Measurements from ENCODE around the gene ARHGAP30.
"Not testable (repeated sequence)": the region's sequence is repeated elsewhere in the genome, so short reads cannot be mapped to it uniquely, and the experiment has no call there.

Gene ARHGAP30

DNA sequence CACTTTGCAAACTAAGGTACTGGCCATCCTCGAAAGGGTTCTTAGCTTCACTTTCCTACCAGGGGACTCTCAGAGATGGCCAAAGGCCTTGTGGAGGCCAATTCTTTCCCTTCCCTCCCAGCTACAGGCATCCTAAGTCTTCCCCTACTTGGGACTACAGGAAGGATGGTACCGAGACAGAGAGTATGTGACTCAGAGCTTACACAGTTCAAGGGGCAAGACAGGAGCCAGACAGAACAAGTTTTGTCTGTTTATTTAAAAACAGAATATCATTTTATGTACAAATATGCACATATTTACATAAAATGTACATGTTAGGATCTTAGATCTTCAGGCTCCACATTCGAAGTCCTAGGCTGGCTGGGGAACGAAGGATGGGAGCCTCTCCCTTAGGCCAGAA lies 1.1 kb upstream of the ARHGAP30 start:
- no peak for DNase-seq

DNA sequence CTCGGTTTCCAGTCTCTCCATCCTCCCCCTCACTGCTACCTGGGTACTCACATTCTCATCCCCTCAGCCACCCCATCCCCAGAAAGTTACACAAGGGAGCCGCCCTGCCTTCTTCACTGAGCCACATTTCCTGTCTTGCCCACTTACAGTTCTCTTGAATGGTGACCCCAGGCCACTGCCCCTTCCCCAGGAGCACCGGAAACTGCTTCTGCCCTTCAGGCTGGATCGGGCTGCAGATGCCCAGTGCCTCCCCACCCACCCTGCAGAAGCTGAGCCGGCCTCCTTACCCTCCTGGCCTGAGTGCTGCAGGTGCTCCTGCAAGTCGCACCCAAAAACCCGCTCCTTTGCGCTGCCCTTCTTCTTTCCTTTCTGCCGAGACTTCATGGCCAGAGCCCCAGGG lies 450 bp downstream of the ARHGAP30 start:
- DNase-seq: no peak

DNA sequence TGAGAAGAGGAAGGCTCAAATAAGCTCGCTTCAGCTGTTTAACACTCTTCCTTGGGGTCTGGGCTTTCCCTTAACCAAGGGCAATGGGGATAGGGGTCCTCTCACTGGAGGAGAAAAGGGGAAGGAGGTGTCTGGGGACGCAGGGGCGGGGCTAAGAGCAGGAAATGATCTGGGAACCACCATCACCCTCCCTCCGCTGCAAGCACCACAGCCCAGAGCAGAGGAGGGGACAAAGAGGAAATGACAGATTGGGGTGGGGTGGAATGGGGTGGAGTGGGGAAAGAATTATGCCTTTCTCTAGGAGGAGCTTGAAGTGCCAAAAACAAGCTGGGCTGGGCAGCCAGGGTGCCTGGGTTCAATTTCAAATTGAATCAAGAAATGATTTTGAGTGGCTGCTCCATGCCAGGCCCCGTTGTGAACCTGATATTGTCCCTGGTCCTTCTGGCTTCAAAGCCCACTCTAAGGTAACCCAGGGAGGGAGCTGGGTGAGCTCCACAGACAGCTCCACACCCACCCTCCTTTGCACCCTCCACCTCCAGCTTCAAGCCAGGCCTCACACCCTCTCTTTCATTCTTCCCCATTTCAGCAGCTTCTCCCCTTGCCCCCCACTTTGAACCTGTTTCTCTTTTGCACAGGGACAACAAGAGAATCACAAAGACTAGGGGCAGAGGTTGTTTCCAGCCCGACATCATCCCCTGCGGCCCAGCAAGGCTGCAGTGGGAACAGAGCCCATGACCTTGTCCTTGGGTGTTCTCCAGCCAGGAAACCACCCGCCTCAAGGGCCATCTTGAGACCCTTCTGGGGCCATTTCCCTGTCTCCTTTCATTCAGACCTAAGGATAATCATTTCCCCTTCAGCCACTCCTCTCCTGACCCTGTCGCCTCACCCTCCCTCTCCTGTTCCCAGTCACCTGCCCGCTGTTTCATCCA lies 1.1 kb downstream of the ARHGAP30 start:
- DNase-seq: peak; percentile 68 to 77

DNA sequence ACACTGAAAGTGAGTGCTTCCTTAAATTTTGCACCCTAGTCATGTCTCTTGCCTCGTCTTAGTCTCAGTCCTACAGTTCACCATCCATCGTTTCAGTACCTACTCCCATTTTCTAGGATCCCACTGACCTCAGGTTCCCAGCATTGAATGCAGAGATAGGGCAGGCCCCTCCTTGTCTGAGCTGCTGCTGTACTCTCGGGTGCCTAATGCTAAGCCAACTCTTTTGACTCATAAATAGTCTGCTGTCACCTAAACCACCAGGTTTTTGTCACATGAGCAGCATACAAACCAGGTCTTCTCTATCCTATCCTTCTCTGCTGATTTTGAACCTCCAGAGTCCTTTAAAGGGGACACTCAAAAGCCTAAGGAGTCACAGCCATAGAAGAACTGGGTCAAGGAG lies 3.0 kb downstream of the ARHGAP30 start:
- DNase-seq: no peak

DNA sequence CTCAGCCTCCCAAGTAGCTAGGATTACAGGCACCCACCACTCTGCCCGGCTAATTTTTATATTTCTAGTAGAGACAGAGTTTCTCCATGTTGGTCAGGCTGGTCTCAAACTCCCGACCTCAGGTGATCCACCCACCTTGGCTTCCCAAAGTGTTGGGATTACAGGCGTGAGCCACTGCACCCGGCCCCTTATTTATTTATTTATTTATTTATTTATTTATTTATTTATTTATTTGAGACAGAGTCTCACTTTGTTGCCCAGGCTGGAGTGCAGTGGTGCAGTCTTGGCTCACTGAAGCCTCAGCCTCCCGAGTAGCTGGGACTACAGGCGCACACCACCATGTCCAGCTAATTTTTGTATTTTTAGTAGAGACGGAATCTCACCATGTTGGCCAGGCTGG lies 4.0 kb downstream of the ARHGAP30 start:
- DNase-seq: not testable (repeated sequence)

DNA sequence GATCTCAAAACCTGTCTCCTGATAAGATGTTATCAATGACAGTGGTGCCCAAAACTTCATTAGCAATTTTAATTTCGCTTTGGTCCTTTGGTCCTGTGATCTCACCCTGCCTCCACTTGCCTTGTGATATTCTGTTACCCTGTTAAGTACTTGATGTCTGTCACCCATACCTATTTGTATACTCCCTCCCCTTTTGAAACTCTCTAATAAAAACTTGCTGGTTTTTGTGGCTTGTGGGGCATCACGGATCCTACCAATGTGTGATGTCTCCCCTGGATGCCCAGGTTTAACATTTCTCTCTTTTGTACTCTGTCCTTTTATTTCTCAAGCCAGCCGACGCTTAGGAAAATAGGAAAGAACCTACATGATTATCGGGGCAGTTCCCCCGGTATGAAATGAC lies 5.8 kb downstream of the ARHGAP30 start:
- DNase-seq: not testable (repeated sequence)

DNA sequence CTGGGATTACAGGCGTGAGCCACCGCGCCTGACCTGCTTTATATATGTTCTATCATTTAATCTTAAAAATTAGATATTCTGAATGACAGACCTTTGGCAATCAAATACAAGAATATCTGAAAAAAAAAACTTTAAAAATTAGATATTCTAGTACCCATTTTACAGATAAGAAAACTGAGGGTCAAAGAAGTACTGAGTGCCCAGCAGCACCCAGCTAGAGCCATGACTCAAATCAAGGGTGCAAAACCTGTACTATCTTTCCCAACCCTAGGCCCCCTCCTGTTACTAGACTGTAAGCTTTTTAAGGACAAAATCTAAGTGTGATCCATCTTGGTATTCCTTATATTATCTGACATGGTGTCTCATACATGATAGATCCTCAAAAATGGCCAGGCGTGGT lies 8.3 kb downstream of the ARHGAP30 start:
- DNase-seq: no peak

DNA sequence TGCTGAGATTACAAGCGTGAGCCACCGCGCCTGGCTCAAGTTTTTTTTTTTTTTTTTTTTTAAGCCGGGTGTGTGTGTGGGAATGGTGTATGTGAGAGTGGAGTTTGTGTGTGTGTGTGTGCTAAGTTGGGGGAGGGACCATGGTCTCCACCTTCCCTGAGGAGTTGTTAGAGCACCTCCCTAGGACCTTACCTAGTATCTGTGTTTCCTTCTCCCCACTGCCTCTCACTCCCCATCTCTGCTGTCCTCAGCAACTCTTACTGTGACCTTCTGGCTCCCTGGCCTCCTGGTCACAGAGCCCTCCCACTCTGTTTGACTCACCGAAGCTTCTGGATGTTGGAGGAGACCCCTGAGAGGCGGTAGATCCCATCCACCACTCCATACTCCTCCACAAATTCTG lies 10.4 kb downstream of the ARHGAP30 start:
- no peak for DNase-seq

DNA sequence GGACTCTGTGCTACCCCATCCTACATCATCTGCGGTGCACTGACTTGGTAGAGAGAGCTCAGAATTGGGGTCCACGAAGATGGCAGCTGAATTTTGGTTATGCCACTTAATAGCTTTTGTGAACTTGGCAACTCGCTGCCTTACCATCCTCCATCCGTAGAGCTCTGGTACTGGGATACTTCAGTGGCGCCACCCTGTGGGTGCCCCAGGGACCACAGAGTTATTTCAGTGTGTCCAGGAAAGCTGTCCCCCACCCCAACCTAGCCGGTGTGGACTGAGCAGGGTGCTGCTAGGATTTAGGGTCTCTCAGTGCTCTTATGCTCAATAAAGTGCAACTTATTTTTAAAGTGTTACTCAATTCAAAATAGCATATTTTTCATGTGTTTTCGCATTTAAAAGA lies 14.9 kb downstream of the ARHGAP30 start:
- no peak for DNase-seq

DNA sequence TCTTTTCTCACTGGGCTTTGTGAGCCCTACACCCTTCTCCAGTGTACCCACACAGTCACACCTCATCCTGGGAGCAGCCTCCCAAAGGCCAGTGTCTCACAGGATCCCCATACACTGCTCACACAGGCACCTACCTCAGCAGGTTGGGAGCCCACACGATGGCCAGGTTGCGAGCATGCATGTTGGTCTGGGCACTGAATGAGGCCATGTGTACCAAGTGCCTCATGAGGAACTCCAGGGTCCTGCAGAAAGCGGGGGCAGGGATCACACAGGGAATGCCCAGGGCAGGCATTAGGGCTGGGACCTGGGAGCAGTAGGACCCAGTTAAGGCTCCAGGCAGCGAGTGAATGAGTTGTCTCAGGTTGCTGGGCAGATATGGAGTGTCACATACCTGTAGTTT lies 15.5 kb downstream of the ARHGAP30 start:
- no peak for DNase-seq

DNA sequence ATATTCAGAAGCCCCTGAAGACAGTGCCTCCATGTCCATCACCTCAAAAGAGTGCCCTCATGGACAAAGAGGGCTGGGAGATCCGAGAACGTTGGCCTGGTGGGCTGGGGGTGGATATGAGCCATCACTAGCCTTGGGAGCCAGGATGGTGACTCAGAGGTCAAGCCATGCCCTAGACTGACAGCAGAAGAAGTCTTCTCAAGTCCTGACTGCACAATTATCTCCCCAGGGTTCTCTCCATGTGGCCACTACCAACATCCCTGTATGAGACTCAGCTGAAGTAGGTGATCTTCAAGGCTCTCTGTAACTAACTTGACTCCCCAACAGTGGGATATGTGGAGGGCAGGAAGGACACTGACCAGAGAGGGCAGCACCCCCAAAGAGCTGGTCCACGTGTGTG lies 16.8 kb downstream of the ARHGAP30 start:
- no peak for DNase-seq

DNA sequence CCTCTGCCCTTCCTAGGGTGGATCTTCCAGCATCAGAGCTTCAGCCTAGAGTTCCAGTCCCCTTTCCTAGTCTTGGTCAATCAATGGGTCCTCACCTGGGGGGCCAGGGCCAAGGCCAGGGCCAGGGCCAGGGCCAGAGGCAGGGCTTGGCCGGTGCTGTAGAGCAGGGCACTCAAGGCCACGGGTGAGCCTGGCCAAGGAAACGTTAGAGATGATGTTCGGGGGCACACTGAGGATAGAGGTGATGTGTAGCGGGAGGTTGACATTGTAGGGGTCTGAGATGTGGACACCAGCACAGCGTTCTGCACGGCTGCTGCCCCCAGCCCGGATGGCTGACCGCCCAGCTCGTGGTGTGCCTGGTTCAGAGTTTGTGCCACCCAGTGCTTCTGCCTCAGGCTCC lies 18.5 kb downstream of the ARHGAP30 start:
- DNase-seq: no peak

DNA sequence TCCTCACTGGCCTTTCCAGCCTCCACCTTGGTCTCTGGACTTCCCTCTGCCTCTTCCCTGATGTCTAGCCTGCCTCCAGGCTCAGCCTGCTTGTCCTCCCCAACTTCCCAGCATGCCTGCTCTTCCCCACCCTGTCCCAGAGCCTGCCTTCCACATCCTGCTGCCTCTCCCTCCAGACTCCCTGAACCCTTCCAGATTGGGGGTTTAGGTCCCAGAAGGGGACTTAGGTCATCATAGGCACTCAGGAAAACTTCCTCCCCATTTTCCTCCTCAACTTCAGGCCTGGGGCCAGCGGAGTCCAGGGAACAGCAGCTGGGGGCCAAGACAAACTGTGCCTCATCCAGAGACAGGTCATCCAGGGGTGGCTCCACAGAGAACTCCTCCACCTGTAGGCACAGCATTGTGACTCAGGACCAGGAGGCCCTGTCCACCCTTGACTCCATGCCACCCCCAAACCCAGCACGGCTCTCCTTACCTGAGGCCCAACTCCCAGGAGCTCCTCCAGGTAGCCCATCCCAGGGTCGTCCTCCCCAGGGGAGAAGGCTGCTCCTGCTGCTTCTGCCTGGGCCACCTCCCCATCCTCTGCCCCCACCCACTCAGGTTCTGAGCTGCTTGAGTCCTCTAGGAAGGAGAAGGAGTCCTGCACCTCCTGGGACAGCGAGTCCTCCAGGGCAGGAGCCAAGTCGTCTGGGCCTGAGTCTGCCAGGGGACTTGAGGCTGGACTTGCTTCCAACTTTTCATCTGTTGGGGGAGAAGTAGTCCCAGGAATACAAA lies 20.6 kb downstream of the ARHGAP30 start:
- no peak for DNase-seq

DNA sequence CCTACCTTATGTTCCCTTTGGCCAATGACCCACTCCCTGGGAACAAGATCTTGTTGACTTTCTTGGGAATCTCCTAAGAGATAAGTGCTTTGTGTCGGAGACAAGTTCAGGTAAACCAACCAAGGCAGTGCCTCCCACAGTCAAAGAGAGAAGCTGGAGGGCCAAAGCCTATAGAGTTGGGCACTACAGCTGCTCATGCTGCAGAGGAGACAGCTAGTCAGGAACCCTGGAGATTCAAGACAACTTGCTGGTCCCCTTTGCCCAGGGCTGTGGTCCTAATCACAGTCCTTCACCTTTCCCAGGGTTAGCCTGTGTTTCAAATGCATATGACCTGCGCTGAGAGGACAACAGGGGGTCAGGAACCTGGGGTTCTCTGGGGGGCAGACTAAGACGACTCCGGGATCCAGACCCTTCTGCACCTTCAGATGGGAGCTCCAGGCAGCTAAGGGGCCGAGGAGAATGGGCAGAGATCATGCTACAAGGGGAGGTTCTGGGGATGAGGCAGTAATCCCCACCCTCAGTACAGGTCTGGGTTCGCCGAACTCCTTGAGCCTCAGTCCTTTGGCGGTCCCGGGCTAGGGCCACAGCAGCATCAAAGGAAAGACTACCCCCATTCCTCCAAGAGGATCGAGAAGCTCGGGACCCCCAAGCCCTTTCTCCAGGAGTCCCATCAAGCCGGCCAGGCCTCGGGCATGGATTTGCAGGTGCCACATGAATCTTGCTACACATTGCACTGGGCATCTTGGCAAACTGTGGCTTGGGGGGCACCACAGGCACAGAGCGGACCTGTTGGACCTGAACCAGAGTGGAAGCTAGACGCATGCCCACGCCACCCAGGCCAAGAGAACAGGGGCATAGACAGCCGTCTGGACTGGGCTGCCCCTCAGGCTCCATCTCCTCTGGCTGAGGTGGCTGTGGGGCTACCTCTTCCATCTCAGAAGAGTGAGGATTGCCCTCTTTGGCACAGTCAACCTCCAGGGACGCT lies 22.0 kb downstream of the ARHGAP30 start:
- no peak for DNase-seq

DNA sequence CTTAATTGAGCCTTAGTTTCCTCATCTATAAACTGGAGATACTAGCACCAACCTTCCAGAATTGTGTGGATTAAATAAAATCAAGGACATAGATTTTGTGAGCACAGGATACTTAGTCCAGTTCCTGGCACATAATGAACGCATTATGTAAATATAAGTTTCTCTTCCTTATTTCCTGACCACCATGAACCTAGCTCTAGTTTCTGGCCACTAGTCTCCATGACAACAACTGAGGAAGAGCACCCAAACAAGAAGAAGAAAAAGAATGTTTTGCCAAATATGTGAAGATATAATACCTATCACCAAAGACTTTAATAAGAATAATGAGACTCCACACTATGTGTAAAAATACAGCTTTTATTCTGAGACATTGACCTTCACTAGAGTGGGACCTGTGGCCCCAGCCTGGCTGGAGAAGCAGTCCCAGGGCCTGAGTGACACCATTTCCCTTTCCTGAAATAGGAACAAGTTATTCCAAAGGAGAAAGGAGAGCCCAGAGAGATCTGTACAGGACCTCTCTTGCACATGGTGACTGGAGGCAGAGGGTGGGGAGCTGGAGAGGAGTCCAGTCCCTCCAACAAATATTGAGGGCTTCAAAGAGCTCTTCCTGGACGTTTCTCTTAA lies 23.0 kb downstream of the ARHGAP30 start:
- DNase-seq: no peak

DNA sequence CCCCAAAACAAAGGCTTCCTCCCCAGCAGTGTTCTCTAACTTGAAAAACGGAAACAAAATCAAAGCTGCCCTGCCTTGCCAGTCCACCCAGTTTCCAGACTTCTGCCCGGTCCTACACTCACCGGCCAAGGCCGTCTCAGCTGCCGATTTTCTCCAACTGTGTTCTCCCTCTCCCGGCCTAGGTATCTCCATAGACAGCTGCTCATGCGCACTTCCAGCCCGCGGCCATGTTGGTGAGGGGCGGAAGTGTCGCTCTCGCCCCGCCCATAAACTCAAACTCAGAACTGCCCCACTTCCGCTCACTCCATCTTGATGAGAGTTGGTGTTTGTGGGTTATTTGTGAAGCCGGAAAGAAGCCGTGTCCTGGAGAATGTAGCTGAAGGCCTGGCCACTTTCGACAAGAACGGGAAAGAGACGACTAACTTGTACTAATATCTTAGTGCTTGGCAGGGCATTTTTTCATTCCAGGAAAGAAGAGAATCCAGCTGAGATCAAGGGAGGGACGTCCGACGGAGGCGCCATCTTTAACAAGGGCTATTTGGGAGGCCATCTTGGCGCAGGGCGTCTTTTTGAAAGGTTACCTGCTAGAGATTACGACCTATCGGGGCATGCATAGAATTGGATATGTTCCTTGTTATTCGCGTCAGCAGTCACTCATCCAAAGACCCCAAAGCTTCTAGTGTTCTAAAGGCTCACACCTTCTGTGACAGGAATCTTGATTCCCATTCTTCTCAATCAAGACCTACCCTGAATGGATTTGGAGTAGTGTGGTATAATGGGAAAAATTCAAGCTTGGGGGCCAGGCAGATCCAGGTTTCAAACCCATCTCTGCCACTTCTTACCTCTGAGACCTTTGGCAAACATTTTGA lies 23.7 kb downstream of the ARHGAP30 start, which contains the start of gene USF1:
TSS of gene USF1 (minus strand) at position 242 of the 869 bp plus-strand sequence. CDS start 2,702 bp downstream, outside the sequence.
- peak; percentile 84 to 91 for DNase-seq

DNA sequence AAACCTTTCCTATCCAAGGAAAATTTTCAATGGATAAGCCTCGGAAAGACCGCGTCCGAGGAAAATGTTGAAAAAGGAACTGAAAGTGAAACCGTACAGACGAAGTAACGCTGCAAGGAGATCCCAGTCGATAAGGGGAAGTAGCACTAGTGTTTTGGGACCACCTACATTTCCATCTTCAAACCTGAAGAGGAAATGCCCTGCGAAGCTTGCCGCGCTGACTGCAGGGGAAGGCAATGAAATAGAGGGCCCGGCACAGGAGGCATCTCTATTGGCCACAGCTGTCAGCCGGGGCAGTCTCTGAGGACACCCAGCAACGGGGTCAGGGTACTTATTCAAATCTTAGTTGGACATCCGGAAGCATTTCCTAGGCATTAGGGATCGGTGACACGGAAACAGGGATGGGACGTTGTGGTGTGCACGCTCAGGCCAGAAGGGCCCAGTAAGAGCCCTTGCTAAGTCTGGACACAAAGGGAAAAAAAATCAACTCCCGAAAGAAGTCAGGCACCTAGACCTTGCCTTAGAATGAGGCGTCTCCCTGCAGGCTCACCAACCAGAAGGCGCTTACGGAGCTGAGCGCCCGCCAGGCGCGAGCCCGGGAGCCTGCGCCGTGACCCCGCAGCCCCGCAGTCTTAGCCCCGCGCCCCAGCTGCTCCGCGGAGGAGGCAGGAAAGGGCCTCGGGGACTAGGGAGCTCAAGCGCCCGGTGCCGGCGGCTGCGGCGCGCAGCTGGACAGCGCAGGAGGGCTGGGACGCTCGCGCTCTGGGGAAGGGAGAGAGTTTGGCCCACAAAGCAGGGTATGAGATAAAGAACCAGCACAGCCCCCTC lies 24.6 kb downstream of the ARHGAP30 start:
- peak; percentile 36 to 54 for DNase-seq

DNA sequence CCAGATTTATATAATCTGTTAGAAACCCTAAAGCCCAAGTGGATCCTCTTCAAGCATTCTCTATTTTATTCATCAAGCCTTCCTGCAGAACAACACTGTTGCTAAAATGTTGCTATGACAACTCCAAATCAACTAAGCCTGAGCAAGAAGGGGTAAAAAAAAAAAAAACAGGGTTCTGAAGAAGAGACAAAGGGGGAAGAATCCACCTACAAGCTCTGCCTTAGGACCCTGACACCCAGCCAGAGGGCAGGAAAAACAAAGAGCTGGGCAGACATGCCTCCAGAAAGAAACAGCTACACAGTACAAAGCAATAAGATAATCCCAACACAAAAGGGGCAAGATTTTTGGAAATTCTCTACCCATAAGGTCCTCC lies 25.2 kb downstream of the ARHGAP30 start:
- DNase-seq: no peak

DNA sequence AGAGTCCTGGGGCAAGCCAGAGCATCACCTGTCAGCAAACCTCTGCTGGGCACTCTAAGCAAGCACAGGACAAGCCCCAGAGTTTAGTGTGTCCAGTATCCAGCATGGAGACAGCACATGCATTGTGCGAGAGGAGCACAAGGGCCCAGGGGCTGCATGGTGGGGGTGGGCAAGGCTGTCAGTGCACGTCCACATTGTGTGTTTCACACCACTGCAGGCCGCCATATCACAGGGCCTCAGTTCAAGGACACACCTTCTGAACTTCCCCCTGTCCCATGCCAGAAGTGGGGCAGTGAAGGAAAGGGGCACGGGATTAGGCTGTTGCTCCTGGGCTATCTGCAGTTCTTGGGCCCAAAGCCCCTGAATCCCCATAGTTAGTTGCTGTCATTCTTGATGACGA lies 30.1 kb downstream of the ARHGAP30 start:
- DNase-seq: no peak

DNA sequence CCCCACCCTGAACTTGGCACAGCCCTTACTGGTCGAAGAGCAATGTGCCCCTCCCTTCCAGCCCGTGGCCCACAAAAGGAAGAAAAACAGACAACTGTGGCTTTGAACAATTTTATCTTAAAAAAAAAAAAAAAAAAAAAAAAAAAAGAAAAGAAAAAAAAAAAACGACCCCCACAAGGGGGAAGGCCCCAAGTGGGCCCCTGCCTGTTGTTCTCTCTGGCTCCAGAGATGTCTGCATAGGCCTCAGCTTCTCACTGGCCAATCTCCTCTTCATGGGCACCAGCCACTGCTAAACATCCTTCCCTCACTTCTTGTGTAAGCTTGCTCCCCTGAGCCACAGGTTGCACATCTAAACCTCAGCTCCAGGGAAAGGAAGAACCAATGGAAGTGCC lies 30.5 kb downstream of the ARHGAP30 start:
- DNase-seq: no peak
